HG03520 (cell line): ENCODE data around the gene CLIC2.

ENCODE experiments used
- ATAC-seq: cut with Tn5 transposase; IDR thresholded peaks from one replicate; pipeline ENCODE4 v1.9.1; 2021; ENCODE audit warnings: mild to moderate bottlenecking, moderate library complexity; ENCODE audit not compliant: unreplicated experiment

The CLIC2 gene

DNA sequence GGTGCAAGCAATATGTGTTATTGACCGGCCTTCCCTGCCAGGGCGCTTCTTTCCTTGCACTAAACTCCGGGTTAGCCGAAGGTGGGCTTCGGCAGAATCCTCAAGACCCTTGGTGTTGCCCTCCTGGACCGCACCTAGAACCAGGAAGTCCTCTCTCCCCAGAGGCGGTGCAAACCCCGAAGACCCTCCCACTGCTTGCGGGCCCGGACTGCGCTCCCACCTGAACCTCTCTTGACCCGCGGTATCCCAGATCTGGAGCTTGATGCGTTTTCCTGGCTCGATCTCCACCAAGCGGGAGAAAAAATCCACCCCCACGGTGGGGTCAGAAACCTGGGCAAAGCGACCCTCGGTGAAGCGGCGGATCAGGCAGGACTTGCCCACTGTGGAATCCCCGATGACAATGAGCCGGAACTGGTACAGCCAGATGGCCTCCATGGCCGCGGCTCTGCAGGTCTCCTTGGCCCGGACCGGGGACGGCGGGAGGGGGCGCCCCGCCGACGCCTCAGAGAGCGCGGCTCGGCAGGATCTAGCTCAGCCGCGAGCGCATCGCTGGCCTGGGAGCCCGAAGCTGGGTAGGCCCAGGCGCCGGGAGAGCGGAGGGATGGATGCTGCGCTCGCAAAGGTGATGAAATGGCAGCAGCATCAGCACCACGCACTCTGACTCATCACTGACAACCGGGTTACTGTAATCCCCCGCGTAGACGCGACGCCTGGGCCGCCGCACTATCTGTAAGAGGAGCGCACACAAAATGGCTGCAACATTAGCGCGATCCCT is 70.4 kb downstream of the CLIC2 start, which contains the start of gene RAB39B:
RAB39B (minus strand) TSS at position 638 of the 775 bp plus-strand sequence; CDS start at position 435, 203 bp downstream.
- ATAC-seq = peak; percentile 90

- ATAC-seq = no peak
Measured at GRCh38 chrX:155262970-155263754, 71.3 kb downstream of the CLIC2 start.

GRCh38 chrX:155259752-155260151 is 74.7 kb downstream of the CLIC2 start:
- ATAC-seq = no peak

- no peak for ATAC-seq
Measured at GRCh38 chrX:155251391-155251790, 83.0 kb downstream of the CLIC2 start.

DNA sequence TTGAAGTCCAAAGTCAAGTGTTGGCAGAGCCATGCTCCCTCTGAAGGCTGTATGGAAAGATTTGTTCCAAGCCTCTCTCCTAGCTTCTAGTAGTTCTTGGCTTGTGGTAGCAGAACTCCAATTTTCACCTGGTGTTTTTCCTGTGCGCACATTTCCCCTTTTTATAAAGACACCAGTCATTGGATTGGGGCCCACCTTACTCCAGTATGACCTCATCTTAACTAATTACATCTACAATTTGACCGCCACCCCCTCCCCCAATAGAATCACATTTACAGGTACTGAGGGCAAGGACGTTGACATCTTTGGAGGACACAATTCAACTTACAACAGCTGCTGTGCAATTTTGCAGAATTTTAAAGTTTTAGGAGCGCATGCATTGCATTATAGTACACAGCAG is 86.9 kb downstream of the CLIC2 start:
- no peak for ATAC-seq

DNA sequence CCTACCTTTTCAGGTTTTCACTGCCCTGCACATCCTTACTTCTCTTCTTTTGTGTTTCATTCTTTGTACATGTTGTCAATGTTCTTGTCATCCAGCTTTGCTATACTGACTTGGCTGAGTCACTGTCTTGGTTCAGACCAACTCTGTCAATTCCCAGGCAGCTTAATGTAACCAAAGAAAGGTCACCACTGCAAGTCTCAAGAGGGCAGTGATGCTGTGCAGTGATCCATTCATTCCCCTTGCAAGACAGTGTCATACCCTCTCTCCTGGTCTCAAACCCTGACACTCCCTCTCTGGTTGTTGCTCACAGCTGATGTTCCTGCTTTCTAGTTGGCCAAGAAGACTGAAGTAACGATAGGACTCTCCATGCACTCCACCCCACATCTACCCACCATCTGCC is 87.7 kb downstream of the CLIC2 start:
- no peak for ATAC-seq

- ATAC-seq = no peak
Measured at GRCh38 chrX:155242300-155242699, 92.1 kb downstream of the CLIC2 start.

- ATAC-seq = no peak
Measured at GRCh38 chrX:155237719-155238118, 96.7 kb downstream of the CLIC2 start.

GRCh38 chrX:155235891-155236290 is 98.5 kb downstream of the CLIC2 start:
- no peak for ATAC-seq

DNA sequence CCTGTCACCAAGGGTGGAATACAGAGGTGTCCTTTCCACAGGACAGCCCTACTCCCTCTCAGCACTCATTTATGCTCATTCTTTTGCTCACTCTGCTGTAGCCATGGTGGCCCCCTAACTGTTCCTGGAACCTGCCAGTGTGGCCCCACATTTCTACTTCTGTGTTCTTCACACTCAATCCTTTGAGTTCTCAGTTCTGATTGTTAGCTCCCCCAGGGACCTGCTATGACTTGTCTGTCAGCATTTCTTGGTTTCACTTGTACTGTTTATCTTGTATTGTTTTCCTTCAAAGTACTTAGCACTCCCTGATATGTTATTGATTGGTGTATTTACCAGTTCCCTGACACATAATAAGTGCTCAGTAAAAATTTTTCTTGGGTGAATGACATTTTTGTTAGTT is 103.3 kb downstream of the CLIC2 start:
- peak; percentile 87 for ATAC-seq
